HPDE6-E6E7 (cell line): ENCODE results near the gene DOCK10.
A peak's percentile ranks its signal among the peaks of the same experiment; 100 is the strongest.

Experiments
- DNase-seq: peaks from one replicate; pipeline ENCODE4 v3.0.0; 2011; ENCODE audit warnings: missing footprints; ENCODE audit errors: extremely low spot score

Gene DOCK10

DNA sequence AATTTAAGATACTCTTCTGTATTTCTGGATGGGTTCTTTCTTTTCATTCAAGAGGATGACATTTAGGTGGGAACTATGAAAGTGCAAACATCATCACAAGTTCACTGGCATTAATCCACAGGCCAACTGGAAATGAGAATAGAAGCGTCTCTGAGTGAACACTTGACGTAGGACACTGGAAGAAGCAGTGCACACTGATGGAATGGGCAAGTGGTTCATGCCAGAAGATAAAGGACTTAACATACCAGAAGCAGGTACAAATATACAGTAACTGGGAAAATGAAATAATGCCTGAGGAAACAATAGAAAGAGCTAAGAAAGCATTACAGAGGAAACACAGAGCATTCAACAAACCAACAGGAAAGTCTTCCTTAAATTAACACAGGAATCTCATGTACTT is 205.2 kb downstream of the DOCK10 start:
- DNase-seq: no peak

DNA sequence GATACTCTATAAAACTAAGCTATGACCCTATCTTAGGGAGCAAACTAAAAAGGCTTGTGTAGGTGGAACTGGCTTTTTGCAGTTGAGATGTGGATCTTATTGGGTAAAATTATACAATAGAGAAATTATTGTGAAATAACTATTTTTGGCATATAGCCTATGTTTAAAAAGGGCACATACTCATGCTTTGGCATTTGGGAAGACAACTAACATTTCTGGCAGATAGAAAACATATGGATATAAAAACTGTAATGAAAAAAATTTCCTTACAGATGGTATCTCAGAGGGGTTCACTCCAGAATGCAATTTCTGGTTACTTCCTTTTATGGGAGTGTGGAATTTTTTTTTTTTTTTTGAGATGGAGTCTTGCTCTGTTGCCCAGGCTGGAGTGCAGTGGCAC is 206.0 kb downstream of the DOCK10 start:
- DNase-seq: no peak

DNA sequence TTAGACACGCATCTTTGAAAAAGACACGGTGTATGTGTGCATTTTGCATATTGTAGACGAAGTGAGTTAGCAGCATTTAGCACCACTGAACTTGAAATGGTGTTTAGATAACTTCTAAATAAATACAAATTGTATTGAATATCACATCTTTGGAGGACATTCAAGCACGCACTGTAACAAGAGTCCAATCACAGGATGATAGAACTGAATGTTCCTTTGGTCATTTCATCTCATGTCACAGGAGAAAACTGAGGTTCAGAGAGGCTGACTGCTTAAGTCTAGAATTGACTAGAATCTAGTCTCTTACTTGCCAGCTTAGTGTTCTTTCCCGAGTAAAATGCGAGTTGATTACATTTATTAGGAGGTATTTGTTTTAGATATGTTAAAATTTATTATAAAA is 206.9 kb downstream of the DOCK10 start:
- no peak for DNase-seq

- DNase-seq: no peak
Observed at GRCh38 chr2:224833986-224834385, 208.3 kb downstream of the DOCK10 start.

DNA sequence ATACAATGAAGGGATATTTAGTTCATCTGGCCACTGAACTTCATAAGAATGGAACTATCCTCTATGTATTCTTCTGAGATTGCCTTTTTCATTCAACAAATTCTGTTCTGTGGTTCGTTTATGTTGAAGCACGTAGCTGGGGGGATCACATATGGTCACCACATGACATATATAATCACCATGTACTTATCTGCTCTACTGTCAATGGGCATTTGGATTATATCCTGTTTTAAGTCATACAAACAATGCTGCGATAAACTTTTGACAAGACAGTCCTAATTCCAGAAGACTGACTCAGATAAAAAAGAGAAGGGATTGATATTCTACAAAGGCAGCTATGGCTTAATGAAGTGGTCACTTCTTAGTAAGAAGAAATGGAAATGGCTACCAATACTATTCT is 210.1 kb downstream of the DOCK10 start:
- DNase-seq: no peak

DNA sequence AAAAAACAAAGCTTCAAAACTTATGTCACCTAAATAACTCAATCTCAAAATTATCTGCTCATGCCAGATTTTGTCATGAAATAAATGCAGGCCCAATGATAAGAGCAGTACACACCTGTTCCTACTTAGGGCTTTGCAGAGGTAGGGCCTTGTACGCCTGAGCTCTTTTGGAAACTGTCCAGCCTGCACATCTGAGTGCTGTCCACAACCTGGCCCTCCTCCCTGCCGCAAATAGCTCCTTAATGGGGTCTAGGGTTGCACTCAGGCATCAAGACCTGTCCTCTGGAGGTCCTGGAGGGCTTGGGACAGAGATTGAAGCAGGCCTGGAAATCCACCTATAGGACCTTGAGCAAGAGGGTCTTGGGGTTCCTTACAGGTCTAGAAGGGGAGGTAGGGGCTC is 210.7 kb downstream of the DOCK10 start:
- DNase-seq: no peak

DNA sequence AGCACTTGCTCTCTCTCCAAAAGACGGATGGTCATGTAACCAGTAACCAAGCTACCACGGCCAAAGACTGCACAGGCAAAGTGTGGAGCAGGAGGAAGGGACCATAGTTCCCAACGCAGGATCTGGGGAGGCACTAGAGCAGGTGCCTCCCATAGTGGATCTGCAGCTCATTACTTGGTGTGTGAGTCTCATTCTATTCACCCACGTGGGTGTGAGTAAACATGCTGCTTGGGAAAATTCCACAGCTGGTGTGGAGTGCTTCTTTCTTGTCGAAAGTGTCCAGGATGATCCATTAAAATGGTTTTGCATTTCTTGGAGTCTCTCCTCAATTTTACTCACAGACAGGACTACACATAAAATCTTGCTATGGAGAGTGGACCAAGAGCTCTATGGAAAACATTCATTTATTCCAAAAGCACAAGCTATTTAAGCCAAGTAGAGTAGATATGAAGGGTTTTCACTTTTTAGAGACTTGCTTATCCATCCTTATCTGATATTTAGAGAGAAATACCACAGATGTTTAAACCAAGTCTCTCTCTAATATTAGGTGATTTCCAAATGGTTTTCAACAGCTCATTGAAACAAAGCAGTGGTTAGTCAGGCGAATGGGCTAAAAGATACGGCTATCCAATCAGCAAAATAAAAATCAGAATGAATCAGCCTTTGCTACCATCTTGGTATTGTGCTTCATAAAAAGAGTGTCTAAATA is 221.8 kb downstream of the DOCK10 start:
- DNase-seq: no peak

DNA sequence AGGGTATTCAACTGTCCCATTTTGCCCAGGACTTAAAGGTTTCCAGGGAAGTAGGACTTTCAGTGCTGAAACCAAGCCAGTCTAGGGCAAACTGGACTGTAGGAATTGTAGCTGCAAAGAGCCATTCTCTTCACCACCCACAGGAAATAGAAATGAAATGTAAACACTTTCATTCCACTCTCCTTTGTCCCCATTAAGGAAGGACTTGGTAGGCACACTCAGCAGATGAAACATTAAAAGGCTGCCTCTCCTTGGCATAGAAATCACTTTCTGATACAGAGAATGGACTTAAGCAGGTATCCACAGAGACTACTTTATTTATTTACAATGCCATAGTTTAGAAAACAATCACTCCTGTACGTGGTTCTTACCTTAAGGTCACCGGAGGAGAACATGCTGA is 223.2 kb downstream of the DOCK10 start:
- DNase-seq: no peak

GRCh38 chr2:224817676-224818075 is 224.6 kb downstream of the DOCK10 start:
- DNase-seq: no peak

- DNase-seq: peak; percentile 38
Observed at GRCh38 chr2:224816816-224817215, 225.5 kb downstream of the DOCK10 start.

- no peak for DNase-seq
Observed at GRCh38 chr2:224813578-224813977, 228.7 kb downstream of the DOCK10 start.

- peak; percentile 38 for DNase-seq
Observed at GRCh38 chr2:224807153-224807964, 234.9 kb downstream of the DOCK10 start.

DNA sequence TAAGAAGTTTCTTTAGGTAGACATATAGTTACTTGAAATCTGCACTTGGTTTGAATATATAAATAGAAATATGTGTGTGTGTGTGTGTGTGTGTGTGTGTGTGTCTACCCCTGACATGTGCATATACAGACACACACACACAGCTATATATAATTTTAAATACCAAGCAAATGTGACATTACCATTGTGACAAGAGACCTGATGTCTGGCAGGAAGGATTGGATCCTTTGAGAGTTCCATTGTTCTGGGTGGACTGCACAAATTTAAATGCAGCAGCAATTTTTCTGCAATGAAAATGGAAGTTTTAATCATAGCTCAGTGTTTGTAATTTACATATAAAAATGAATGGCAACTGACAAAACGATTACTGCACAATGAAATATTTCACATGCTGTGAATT is 238.3 kb downstream of the DOCK10 start:
- no peak for DNase-seq

DNA sequence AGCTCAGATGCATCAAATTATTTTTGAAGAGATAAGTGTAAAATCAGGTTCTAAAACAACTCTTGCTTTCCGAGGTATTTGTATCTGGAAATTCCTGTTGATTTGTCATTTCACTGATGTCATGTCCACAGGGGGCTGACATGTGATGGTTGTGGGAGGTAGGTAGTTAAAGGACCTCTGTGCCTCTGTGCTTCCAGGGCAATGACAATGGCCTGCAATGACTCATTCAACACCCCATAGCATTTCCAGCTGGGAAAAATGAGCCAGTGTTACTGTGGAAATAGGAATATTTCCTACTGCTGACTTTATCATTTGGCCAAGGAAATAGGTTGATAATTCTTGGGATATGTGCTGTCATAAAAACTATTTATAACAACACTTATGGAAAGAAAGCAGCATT is 239.9 kb downstream of the DOCK10 start:
- no peak for DNase-seq

GRCh38 chr2:224801360-224801759 is 240.9 kb downstream of the DOCK10 start:
- no peak for DNase-seq

DNA sequence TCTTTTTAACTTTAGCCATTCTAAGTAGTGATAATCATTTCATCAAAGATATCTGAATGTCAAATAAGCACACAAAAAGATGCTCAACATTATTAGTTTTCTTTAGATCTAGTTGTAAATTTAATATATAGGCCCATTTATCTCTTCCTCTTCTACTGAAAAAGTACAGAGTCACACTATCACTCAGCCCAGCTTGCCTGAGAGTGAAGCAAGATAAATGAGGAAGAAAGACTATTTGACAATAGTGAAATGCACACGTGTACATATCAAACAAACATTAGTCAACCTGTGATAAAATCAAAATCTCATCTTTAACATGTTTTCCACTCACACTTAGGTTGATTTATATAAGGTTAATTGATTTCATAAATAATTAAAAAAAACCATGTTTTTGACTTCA is 242.6 kb downstream of the DOCK10 start:
- no peak for DNase-seq

GRCh38 chr2:224798180-224798579 is 244.1 kb downstream of the DOCK10 start:
- no peak for DNase-seq

DNA sequence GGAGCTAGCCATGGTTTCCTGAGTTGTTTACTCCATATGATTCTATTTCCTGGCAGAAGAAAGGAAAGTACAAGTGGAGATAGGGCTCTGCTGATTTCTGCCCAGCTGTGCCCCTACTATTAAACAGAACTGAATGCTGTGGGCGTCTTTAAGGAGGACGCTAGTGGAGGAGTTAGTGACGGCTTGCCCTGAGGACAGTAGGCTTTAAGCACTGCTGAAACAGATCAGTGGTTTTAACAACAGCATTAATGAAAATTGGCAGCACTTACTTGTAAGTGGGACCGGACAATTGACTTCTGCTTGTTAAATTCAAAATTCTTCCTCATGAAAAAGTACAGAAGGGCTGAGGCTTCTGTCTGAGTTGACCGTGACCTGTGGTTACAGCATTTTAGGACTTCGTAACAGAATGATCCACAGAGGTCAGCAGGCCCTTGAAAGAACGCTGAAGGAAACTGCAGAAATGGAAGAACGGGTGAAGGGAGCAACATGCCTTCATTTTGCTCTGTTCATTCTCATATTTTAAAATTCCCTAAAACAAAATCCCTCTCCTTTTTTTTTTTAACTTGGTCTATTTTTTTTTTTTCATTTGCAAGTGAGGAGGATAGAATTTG is 245.5 kb downstream of the DOCK10 start:
- DNase-seq: no peak

DNA sequence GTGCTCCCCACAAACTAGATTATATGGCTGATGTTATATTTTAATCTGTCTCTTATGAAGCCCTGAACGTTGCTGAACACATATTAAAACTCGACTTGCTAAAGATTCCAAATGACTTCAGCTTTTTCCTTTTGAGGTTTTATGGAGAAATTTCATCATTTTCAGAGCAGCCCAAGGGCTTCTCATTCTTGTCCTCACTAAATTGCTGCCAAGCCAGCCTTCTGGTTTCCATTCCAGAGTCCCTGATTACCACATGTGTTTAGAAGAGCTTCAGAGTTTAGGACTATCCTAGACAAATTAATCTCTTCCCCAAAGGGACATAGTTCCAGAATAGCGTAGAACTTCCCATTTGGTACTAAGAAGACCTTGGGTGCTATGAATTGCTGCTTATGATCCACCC is 248.3 kb downstream of the DOCK10 start:
- DNase-seq: no peak

DNA sequence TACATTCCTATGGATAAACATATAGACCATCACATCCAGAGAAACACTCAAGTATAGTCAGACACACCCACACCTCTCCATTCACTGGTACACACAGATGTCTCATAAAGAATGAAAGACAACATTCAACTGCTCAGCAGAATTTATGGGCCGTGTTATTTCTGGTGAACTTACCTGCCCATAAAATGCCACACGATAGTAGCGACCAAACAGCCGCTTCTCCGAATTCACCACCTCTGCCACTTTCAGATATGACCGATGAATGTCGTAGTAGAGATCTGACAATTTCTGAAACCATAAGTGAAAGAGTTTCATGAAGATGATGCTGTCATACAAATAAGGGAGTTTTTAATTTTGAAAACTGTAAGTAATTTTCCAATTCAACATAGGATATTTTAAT is 255.4 kb downstream of the DOCK10 start:
- no peak for DNase-seq

GRCh38 chr2:224781400-224781799 is 260.9 kb downstream of the DOCK10 start:
- DNase-seq: no peak

GRCh38 chr2:224780823-224781222 is 261.4 kb downstream of the DOCK10 start:
- DNase-seq: no peak

GRCh38 chr2:224780106-224780505 is 262.2 kb downstream of the DOCK10 start:
- DNase-seq: no peak
